PC-3 (cell line): ENCODE measurements around the gene IL1RAP. TPM values are rescaled to one million over a fixed set of nuclear protein-coding genes. Genes with fewer than 3 reads are reported as not detected.

ENCODE experiments used
- ATAC-seq: fragments of 200-7000 bp; cut with Tn5 transposase; 2 replicates; pipeline ENCODE4 v1.9.1; 2020; ENCODE audit warnings: mild to moderate bottlenecking, moderate library complexity
- BruUV-seq: library from RNA; stranded (reverse); fragments of 400-500 nt; replicated peaks from 2 replicates; lab custom pipeline; 2021; lab: Mats Ljungman, UMichigan
- CTCF ChIA-PET: fragments of 300-600 bp; sonication (Branson Sonifier 250); formaldehyde crosslinking; loops from one replicate; lab custom pipeline; 2022; ENCODE audit warnings: antibody characterized with exemption; lab: Charles Lee
- POLR2A ChIA-PET: fragments of 300-600 bp; sonication (Branson Sonifier 250); formaldehyde crosslinking; loops from one replicate; lab custom pipeline; 2022; ENCODE audit warnings: antibody characterized with exemption; ENCODE audit not compliant: unreplicated experiment; lab: Charles Lee
- DNase-seq: peaks from one replicate; pipeline ENCODE4 v3.0.0-alpha.2; 2015
- H2AFZ ChIP-seq: fragments of 300-600 bp; sonication (generic); 2 replicates; pipeline ENCODE4 v1.6.0; 2016; ENCODE audit warnings: antibody characterized with exemption, low read length
- H3F3A ChIP-seq: fragments of 300-600 bp; sonication (generic); one replicate; pipeline ENCODE4 v1.6.0; 2017; ENCODE audit warnings: antibody characterized with exemption, low read length, control low read depth, mild to moderate bottlenecking; ENCODE audit not compliant: unreplicated experiment
- H3K27ac ChIP-seq: fragments of 300-600 bp; sonication (generic); 2 replicates; pipeline ENCODE4 v1.5.1; 2016; ENCODE audit warnings: mild to moderate bottlenecking, low read length
- H3K27me3 ChIP-seq: fragments of 300-600 bp; sonication (generic); 2 replicates; pipeline ENCODE4 v1.6.1; 2016; ENCODE audit warnings: low read length, mixed read lengths
- H3K36me3 ChIP-seq: fragments of 300-600 bp; sonication (generic); 2 replicates; pipeline ENCODE4 v1.6.1; 2016; ENCODE audit warnings: low read depth, mixed run types, low read length, mixed read lengths
- H3K4me1 ChIP-seq: fragments of 300-600 bp; sonication (generic); 2 replicates; pipeline ENCODE4 v1.5.1; 2016; ENCODE audit warnings: low read length; ENCODE audit not compliant: insufficient read depth
- H3K4me2 ChIP-seq: fragments of 300-600 bp; sonication (generic); 2 replicates; pipeline ENCODE4 v1.6.0; 2016; ENCODE audit warnings: low read length
- H3K4me3 ChIP-seq: fragments of 300-600 bp; sonication (generic); 2 replicates; pipeline ENCODE4 v1.5.1; 2016; ENCODE audit warnings: mild to moderate bottlenecking, low read length, mixed read lengths
- H3K79me2 ChIP-seq: fragments of 300-600 bp; sonication (generic); 2 replicates; pipeline ENCODE4 v1.6.1; 2017; ENCODE audit warnings: low read length, mixed read lengths
- H3K9ac ChIP-seq: fragments of 300-600 bp; sonication (generic); 2 replicates; pipeline ENCODE4 v1.6.0; 2016; ENCODE audit warnings: mild to moderate bottlenecking, low read length
- H3K9me2 ChIP-seq: fragments of 300-600 bp; sonication (generic); replicated peaks from 2 replicates; pipeline ENCODE4 v1.6.1; 2016; ENCODE audit warnings: mixed run types, low read length, mixed read lengths
- H3K9me3 ChIP-seq: fragments of 300-600 bp; sonication (generic); 2 replicates; pipeline ENCODE4 v1.6.1; 2016; ENCODE audit warnings: low read length, mixed read lengths
- H4K20me1 ChIP-seq: fragments of 300-600 bp; sonication (generic); 2 replicates; pipeline ENCODE4 v1.6.1; 2016; ENCODE audit warnings: low read length, mixed read lengths
- CTCF ChIP-seq: fragments of 300-600 bp; sonication (generic); conservative IDR thresholded peaks from 2 replicates; pipeline ENCODE4 v1.5.1; 2017; ENCODE audit warnings: antibody characterized with exemption, low read depth, mild to moderate bottlenecking, low read length
- EZH2 ChIP-seq: fragments of 300-600 bp; sonication (generic); IDR thresholded peaks from one replicate; pipeline ENCODE4 v1.6.1; 2017; ENCODE audit warnings: antibody characterized with exemption, mild to moderate bottlenecking, low read length; ENCODE audit not compliant: unreplicated experiment
- EZH2phosphoT487 ChIP-seq: fragments of 300-600 bp; sonication (generic); IDR thresholded peaks from 2 replicates; pipeline ENCODE4 v1.6.1; 2018; ENCODE audit warnings: mild to moderate bottlenecking, antibody characterized with exemption, low read length, borderline replicate concordance
- intact Hi-C: fragments of 100-400 bp; cut with micrococcal nuclease; formaldehyde crosslinking; loops from 2 replicates; pipeline ENCODE4 v1.9.0; 2023
- total RNA-seq: library from RNA; depleted of rRNA; stranded (reverse); fragments of >200 nt; gene quantifications from 2 replicates; pipeline ENCODE4 v1.2.3, GENCODE V29; 2014

IL1RAP gene
- total RNA-seq, 1 experiment from 2014 or later = 5.0 TPM

- no peak overlapping the region for H3K4me2 ChIP-seq
- H3K9ac ChIP-seq = no peak overlapping the region
- no peaks in the 10 kb centered on the region for H3K27me3 ChIP-seq
- BruUV-seq = no TSS peak
- H3K27ac ChIP-seq = no peak overlapping the region
- ChIA-PET CTCF (no interaction called here), POLR2A (no interaction called here)
- intact Hi-C loops = no loop called here
- TF ChIP-seq EZH2 (no peak), CTCF (no peak), EZH2phosphoT487 (no peak)
- H3K4me1 ChIP-seq = peaks cover 18% of the 10 kb centered on the region; the same call in 1 of the 2 replicates
- no peaks in the 10 kb centered on the region for H3K79me2 ChIP-seq
- H3K9me2 ChIP-seq = no peaks in the 10 kb centered on the region
- H3F3A ChIP-seq = no peaks in the 10 kb centered on the region
- no peaks in the 10 kb centered on the region for H3K9me3 ChIP-seq
- no peak overlapping the region for H3K4me3 ChIP-seq
- H4K20me1 ChIP-seq = no peaks in the 10 kb centered on the region
- no peak overlapping the region for H2AFZ ChIP-seq
- DNase-seq (no peak), ATAC-seq (no peak)
- no peaks in the 10 kb centered on the region for H3K36me3 ChIP-seq
Observed at GRCh38 chr3:190595179-190595795, 81.4 kb downstream of the IL1RAP start.

- ATAC-seq (no peak), DNase-seq (no peak)
- POLR2A ChIA-PET = interaction anchor here (0.6 kb wide), 1 partner anchor 81 kb away, joined by 5 read pairs; no protein-coding TSS in a partner anchor
- H3K27ac ChIP-seq = no peak overlapping the region
- no peaks in the 10 kb centered on the region for H4K20me1 ChIP-seq
- BruUV-seq = no TSS peak
- no peak overlapping the region for H3K4me3 ChIP-seq
- no peaks in the 10 kb centered on the region for H3K36me3 ChIP-seq
- H2AFZ ChIP-seq = no peak overlapping the region
- TF ChIP-seq EZH2phosphoT487 (no peak), CTCF (no peak), EZH2 (no peak)
- H3K79me2 ChIP-seq = no peaks in the 10 kb centered on the region
- no peak overlapping the region for H3K9ac ChIP-seq
- CTCF ChIA-PET = no interaction called here
- H3K9me2 ChIP-seq = no peaks in the 10 kb centered on the region
- no peaks in the 10 kb centered on the region for H3K9me3 ChIP-seq
- intact Hi-C loops = no loop called here
- H3K4me2 ChIP-seq = no peak overlapping the region
- peaks cover 15% of the 10 kb centered on the region; the same call in 1 of the 2 replicates for H3K4me1 ChIP-seq
- H3K27me3 ChIP-seq = no peaks in the 10 kb centered on the region
- no peaks in the 10 kb centered on the region for H3F3A ChIP-seq
Observed at GRCh38 chr3:190595807-190596206, 81.9 kb downstream of the IL1RAP start.
